ENCODE data around the gene SVEP1. TPM values are rescaled to one million over a fixed set of nuclear protein-coding genes. Genes with fewer than 3 reads are reported as not detected.

SVEP1 gene
- total RNA-seq, 1 donor from 2014 or later, result 41.8 TPM

GRCh38 chr9:110590816-110591215 is 11.3 kb upstream of the SVEP1 start:
- intact Hi-C loops (cut with DNase I), result no loop called here
- Histone ChIP-seq H3K4me3 (no peak overlapping the region), H3K9me3 (peaks cover 0 to 6% of the 10 kb centered on the region in 2 donors), H3K36me3 (no peaks in the 10 kb centered on the region), H3K27ac (no peak overlapping the region), H3K4me1 (no peaks in the 10 kb centered on the region), H3K27me3 (no peaks in the 10 kb centered on the region)
- DNase-seq (ENCODE audit: low spot score in 2 of 2), result no peak
- TF ChIP-seq, protein P1, sequence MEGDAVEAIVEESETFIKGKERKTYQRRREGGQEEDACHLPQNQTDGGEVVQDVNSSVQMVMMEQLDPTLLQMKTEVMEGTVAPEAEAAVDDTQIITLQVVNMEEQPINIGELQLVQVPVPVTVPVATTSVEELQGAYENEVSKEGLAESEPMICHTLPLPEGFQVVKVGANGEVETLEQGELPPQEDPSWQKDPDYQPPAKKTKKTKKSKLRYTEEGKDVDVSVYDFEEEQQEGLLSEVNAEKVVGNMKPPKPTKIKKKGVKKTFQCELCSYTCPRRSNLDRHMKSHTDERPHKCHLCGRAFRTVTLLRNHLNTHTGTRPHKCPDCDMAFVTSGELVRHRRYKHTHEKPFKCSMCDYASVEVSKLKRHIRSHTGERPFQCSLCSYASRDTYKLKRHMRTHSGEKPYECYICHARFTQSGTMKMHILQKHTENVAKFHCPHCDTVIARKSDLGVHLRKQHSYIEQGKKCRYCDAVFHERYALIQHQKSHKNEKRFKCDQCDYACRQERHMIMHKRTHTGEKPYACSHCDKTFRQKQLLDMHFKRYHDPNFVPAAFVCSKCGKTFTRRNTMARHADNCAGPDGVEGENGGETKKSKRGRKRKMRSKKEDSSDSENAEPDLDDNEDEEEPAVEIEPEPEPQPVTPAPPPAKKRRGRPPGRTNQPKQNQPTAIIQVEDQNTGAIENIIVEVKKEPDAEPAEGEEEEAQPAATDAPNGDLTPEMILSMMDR (IDR thresholded peaks at IDR 0.05), result no peak

DNA sequence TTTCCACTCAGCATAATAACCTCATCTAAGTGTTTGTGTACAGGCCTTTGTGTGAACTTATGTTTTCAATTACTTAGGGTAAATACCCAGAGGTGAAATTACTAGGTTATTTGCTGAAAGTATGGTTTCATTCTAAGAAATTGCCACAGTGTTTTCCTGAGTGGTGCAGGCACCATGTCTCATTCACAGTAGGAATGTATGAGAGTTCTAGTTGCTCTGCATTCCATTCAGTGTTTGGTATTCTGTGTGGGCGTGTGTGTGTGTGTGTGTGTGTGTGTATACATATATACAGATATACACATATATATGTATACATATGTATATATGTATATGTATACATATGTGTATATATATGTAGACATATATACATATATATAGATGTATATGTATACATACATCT is 8.8 kb upstream of the SVEP1 start:
- Histone ChIP-seq H3K9me3 (peaks cover 0 to 6% of the 10 kb centered on the region in 2 donors), H3K36me3 (no peaks in the 10 kb centered on the region), H3K27ac (no peak overlapping the region), H3K4me3 (no peak overlapping the region), H3K27me3 (no peaks in the 10 kb centered on the region), H3K4me1 (no peaks in the 10 kb centered on the region)
- intact Hi-C loops (cut with DNase I), result no loop called here
- DNase-seq (ENCODE audit: low spot score in 2 of 2), result no peak
- TF ChIP-seq, protein P1 (IDR thresholded peaks at IDR 0.05), result no peak

DNA sequence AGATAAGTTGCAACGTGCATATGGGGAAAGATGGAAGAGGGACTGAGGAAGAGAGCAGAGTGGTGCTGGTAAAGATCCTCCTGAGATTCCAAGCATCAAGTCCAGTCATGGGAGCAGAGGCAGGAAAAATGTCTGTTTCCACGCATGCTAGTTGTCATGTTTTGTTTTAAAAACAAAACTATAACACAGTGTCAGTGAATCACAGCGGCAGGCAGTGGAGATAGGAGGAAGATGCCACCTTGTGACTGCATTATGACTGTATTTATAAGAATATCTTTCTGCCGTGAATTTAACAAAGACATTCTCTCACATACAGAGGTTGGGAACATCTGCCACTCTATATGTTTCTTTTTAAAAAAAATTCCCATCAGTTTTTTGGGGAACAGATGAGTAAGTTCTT is 3.7 kb upstream of the SVEP1 start:
- TF ChIP-seq, protein P1 (IDR thresholded peaks at IDR 0.05), result no peak
- Histone ChIP-seq H3K4me1 (no peaks in the 10 kb centered on the region), H3K36me3 (no peaks in the 10 kb centered on the region), H3K27me3 (no peaks in the 10 kb centered on the region), H3K9me3 (peaks cover 0 to 6% of the 10 kb centered on the region in 2 donors), H3K4me3 (no peak overlapping the region), H3K27ac (no peak overlapping the region)
- no peak for DNase-seq (ENCODE audit: low spot score in 2 of 2)
- intact Hi-C loops (cut with DNase I), result loop anchor here (5.0 kb wide), 1 partner anchor 61 kb away; no protein-coding TSS in a partner anchor

GRCh38 chr9:110582156-110582555 is 2.6 kb upstream of the SVEP1 start:
- intact Hi-C loops (cut with DNase I), result loop anchor here (5.0 kb wide), 1 partner anchor 60 kb away; no protein-coding TSS in a partner anchor
- TF ChIP-seq, protein P1 (IDR thresholded peaks at IDR 0.05), result no peak
- Histone ChIP-seq H3K27ac (no peak overlapping the region), H3K4me1 (no peaks in the 10 kb centered on the region), H3K4me3 (no peak overlapping the region), H3K27me3 (no peaks in the 10 kb centered on the region), H3K36me3 (no peaks in the 10 kb centered on the region), H3K9me3 (peaks cover 0 to 3% of the 10 kb centered on the region in 2 donors)
- no peak for DNase-seq (ENCODE audit: low spot score in 2 of 2)

- Histone ChIP-seq H3K4me3 (peak overlapping the region in 1 of 2 donors; percentile 96), H3K4me1 (no peaks in the 10 kb centered on the region), H3K36me3 (no peaks in the 10 kb centered on the region), H3K9me3 (no peaks in the 10 kb centered on the region), H3K27me3 (no peaks in the 10 kb centered on the region), H3K27ac (no peak overlapping the region)
- TF ChIP-seq, protein P1 (IDR thresholded peaks at IDR 0.05), result no peak
- no peak for DNase-seq (ENCODE audit: low spot score in 2 of 2)
- intact Hi-C loops (cut with DNase I), result loop anchor here (5.0 kb wide), 1 partner anchor 59 kb away; no protein-coding TSS in a partner anchor
These were observed 1.3 kb upstream of the SVEP1 start for GRCh38 chr9:110580850-110581249.

GRCh38 chr9:110579862-110580219 is 300 bp upstream of the SVEP1 start:
- Histone ChIP-seq H3K9me3 (no peaks in the 10 kb centered on the region), H3K36me3 (no peaks in the 10 kb centered on the region), H3K27me3 (no peaks in the 10 kb centered on the region), H3K4me1 (peaks cover 0 to 2% of the 10 kb centered on the region in 2 donors), H3K4me3 (peak overlapping the region; percentile 74 to 96), H3K27ac (peak overlapping the region; percentile 80 to 84)
- TF ChIP-seq, protein P1 (IDR thresholded peaks at IDR 0.05), result no peak
- DNase-seq (ENCODE audit: low spot score in 2 of 2), result no peak
- intact Hi-C loops (cut with DNase I), result loop anchor here (2.0 to 5.0 kb wide), 3 partner anchors 25 to 58 kb away; no protein-coding TSS in a partner anchor
